Stimulated activated CD4-positive, alpha-beta T cell treated with anti-CD3 and anti-CD28 coated beads, Interleukin-1b, Interleukin-23, amount 100 ng/mL, for 24 hours (primary cell): Measurements from ENCODE around the gene C5orf58.

Experiments used
- DNase-seq, 4 experiments: peaks; one replicate each; pipeline ENCODE4 v3.0.0-alpha.2; 2020; ENCODE audit warnings: low read depth in 4 of 4, low spot score in 1 of 4

C5orf58 gene

DNA sequence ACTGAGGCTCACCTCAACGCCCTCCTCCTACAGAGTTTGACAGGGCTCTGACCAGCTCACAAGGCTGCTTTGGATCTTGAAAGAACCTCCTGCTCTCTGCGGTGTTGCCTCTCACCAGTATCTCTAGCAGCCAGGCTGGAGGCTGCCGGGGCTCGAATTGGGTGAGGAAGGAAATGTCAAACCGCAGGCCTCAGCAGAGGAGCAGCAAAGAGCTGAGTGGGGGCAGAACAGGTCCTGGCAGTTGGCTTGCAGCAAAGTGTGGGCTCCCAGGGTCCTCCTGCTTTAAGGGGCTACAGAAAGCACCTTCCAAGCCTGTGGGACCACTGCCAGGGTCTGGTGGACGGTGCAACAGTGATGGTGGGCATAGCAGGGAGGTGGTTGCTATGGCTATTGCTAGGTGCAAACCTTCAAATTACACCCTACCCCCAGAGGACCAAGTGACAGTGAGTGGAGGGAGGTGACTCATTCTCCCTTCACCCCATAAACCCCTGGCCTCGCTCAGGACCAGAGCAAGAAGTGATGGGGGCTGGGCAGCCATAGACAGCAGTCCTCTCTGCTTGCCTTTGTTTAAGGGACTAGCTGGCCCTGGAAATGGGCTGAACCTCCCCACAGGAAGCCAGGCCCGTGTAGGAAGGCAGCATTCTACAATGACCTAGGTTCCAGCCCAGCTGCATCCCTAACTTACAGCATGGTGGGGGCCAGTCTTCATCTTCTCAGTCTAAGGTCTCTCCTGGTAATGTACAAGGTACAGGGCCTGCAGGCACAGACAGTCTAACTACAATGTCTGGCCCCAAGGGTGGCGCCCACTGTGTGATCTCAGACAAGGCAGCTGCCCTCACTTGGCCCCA, 46.0 kb downstream of the C5orf58 start:
- peak; percentile 47 to 71 (median 59) for DNase-seq

DNA sequence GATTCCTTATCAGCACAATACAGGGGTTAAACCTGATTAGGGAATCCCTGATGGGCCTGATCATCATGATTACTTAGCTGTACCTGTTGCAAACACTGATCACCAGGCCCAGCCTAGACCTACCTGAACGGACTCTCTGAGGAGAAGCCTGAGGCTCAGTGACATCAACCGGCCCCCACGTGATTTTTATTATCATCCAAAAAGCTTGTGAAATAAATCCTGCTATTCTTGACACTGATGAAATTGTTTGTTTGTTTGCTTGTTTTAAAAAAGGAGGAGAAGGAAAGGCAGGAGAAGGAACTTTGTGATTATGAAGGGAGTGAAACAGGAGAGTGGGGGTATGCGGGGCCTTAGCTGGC, 46.7 kb downstream of the C5orf58 start:
- DNase-seq, result no peak

DNA sequence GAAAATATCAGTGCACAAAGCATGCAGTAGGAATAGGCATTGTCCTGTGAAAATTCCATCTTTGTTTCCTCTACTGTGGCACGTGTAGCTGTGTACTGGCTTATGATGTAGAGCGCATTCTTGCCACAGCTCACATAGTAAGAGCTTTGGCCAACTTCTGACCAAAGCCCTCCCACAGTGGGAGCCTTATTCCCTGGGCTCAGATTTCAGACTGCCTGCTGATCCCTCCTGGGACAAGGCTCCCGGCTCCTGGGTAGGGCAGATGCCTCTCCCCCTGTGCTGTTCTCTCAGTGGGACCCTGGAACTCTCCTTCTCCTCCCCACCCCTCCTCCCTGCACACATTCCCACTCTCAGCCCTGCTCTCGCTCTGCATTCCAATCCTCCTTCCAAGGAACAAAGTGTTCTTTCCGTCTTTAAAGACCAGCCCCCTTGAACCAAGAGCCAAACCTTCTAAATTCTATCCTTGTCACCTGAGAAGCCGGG, 47.3 kb downstream of the C5orf58 start:
- DNase-seq, result no peak

DNA sequence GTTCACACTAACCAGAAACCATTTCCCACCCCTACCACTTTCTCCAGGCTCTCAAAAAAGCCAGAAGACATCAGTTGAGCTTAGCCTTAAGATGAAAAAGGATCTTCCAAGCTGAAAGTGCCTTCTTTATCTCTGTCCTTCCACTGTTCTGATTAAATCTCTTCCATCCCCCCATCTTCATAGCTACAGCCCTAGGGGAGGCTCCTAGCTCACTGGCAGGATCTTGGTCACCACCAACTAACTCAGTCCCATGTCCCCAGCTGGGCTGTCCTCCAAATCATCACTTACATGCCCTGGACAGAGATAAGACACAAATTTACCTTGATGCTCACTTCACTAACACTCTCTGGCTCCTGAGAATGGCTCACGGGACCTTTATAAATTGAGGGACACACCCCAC, 50.5 kb downstream of the C5orf58 start:
- DNase-seq, result no peak

DNA sequence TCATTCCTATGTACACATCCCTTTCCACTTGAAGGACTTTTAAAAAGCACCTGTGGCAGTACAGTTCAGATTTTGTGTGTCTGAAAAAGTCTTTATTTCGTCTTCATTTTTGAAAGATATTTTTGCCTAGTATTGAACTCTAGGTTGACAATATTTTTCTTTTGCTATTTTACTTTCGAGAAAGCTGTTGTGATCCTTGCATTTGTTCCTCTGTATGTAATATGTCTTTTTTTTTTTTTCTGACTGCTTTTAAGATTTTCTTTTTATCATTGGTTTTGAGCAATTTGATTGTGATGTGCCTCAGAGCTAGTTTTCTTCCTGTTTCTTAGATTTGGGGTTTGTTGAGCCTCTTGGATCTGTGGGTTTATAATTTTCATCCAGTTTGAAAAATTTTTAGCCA, 51.4 kb downstream of the C5orf58 start:
- DNase-seq, result no peak

DNA sequence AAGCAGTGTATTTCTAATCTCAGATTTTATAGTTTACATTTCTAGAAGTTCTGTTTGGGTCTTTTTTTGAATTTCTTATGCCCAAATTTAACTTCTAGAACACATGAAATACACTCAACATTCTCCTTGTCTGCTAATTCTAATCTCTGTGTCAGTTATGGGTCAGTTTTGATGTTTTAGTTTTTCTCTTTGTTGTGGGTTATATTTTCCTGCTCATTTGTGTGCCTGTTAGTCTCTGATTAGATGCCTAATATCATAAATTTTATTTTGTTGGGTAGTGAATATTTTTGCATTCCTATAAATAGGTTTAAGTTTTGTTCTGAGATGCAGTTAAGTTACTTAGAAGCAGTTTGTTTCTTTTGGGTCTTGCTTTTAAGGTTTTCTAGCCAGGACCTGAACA, 52.4 kb downstream of the C5orf58 start:
- no peak for DNase-seq

DNA sequence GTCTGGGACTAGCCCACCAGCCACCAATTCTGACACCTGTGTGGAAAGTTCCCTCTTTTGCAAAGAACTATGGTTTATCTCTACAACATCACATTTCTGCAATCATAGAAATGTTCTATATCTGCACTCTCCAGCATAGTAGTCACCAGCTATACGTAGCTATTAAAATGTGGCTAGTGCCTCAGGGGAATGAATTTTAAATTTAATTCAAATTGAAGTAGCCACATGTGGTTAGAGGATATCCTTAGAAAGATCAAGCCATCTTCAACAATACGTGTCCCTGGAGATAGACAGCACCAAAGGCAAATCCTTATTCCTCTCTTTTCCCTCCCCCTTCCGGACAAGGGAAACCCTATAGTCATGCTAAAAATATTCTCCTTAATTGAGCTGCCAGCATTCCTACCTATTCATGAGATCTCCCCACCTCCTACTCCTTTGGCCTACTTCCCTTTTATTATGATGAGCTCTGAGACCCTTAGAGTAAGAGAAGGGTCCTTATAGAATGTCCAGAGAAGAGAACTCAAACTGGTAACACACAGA, 53.7 kb downstream of the C5orf58 start:
- DNase-seq, result no peak

DNA sequence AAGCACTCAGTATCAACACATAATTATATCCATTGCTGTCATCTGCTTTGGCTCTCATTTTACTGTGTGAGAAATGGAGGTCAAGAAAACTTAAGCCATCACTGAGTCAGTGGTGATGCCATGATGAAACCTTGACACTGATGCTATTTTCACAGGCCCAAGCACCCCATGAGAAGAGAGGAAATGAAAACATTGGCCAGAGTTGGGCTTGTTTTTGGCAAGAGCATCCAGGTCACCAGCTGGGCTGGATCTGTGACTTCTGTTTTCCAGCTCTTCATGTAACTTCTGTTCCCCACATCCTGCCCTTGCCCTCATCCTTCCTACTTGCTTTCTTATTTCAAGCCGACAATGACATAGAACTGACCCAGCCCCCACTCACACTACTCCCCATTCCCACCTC, 54.7 kb downstream of the C5orf58 start:
- DNase-seq, result no peak

DNA sequence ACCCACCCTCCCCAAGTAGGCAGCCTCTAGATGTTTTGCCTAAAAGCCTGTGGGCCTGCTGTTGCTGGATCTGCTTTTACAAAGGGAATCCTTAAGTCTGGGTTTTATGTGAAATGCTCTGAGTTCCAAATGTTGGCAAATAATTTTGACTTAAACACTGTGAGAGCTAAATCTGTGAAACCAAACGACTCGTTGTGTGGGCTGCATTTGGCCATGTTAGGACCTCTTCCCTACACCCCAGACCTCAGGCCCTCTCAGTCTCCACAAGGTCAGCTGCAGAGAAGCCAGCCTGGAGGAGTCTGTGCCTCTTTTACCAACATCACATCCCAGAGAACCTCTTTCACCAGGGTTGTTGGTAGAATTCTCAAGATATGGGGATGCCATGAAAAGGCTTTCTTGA, 55.4 kb downstream of the C5orf58 start:
- no peak for DNase-seq

DNA sequence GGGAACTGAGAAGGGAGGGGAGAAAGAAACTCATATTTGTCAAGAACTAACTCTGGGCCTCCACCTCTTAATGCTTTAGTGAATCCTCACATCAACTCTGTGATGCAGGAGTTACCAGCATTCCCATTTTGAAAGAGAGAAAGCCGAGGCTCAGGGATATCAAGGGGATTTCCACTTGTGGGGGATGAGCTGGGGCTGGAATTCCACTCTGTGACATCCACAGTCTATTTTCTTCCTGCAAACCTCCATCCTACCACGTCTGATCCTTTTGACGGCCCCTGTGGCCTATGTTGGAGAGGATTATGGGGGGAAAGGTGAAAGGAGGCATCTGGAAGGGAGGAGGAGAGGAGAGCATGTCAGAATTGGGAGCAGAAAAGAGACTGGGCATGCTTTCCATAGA, 55.8 kb downstream of the C5orf58 start:
- no peak for DNase-seq

DNA sequence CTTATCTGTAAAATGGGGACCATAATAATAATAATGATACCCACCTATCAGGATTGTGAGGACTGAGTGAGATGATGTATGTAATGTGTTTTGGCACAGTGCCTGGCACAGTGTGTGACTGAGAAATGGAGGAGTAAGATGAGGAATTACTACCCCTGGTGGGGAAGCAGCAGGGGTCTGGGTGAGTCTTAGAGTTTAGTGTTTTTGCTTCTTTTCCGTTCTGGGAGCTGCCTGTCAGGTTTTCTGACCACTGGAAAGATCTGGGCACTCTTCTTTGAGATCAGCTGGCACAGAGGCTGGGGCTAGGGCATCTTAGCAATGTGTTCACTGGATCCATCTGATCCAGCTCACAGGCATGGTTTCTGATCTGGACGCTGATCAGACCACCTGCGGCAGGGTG, 56.3 kb downstream of the C5orf58 start:
- DNase-seq, result no peak

DNA sequence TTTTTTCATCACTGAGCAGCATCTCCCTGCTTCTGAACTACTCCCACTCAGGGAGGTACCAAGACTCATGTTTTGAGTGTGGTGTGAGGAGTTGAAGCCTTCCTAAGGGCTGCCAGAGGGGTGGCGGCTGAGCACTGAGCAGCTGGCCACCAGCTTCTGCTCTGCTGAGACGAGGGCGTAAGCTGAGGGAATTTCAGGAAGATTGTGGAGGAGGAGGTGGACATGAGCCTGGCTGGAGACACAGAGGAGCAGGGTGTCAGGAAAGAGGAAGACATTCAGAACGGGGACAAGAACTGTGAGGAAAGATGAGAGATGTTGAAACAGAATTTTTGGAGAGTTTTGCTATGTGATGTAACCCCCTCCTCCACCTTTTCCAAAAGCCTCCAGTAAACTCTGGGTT, 57.0 kb downstream of the C5orf58 start:
- DNase-seq, result no peak

DNA sequence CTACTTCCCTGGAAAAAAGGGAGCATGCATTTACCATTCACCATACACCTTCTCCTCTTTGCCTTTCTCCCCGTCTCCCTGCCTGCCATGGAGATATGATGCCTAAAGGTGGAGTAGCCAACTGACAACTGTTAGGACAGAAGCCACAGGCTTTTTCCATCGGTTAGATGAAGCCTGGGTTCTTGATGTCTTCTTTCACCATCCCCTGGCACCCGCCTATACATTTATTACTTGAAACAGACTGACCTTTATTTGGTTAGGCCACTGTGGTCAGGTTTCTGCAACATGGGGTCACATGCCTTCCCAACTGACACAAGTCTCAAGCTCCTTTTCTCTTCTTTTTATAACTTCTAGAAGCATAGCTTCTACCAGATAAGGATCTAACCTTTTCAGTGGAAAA, 57.7 kb downstream of the C5orf58 start:
- no peak for DNase-seq

DNA sequence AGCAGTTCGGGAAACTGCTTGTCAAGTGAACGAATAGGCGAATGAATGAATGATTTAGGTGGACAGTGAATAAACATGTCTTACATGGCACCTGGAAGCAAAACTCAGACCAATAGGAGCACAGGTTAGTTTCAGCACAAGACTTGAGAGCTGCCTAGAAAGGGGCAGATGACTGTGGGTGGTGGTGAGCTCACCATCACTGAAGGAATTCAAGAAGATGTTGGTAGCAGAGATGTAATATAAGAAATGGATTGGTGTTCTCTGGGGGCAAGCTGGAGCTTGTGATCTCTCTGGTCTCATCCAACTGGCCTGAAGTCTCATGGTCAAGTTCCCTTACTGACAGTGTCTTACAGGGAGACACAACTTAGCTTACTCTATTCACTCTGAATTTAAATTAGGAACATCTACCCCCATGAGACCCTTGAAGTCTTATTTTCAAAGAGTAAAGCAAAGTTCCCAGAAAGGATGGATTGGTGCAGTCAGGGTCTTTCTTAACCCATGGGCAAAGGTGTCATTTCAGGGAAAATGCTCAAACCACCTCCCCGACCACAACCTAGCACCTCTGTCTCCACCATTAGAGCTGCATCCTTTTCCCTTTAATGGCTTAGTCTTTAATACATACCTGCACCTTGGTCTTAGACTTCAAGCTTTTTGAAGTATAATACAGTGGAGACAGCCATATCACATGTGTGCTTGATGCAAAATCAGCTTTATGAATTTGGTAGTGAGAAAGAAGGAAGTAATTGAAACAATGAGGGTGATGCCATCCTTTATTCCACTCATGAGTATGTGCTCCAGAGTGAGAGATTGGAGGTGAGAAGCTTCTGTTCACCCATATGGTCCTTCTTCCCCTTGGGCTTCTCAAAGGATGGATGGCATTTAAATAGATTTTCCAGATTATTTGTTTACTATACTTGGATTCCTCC, 59.7 kb downstream of the C5orf58 start:
- no peak for DNase-seq

DNA sequence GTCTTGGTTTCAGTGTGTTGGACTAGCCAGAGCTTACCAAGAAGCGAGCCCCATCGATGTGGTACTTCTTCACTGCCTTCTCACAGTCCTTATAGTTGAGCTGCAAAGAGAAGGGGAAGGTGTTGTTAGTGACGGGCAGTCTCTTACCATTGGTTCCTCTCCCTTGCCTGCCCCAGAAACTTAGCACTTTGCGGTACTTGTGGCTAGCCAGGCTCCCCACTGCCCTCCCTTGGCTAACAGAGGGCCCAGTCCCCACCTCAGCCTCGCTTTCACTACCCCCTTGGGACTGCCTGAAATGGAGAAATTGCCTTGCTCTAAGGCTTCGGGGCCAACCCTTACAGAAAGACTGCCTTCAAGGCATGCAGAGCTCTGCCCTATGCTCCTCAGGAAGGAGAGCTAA, 60.5 kb downstream of the C5orf58 start:
- DNase-seq, result no peak

DNA sequence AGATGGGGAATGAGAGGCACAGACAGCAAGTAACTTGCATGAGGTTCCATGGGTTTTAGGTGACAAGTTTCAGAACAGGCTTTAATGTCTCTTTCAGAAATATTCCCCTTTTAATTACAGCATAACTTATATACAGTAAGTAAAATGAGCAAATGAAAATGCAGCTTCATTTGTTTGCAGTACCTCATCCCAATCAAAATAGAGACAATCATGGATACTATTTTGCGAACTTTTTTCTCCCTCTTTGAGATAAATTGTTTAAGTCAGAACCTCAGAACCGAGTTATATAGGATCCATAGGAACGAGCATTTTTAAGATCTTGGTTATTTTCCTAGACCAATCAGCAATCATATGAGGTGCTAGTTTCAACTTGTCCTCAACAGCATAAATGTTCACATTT, 61.3 kb downstream of the C5orf58 start:
- DNase-seq, result no peak

DNA sequence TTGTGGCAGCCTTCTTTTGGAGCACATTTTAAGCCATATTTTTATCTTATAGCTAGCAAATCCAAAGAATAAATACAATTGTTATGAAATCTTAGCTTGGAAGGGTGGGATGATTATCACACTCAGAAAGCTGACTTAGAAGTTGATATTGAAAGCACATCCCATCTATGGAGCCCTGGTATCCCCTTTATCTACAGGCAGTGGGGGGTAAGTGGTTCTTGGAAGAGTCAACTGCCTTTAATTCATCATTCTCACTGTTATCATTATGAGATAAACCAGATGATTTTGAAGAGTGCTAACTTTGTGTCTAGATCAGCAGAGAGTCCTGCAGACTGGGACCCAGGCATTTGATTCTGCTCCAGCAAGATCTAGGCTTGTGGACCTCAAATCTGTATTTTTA, 61.8 kb downstream of the C5orf58 start:
- DNase-seq, result no peak
